ENCODE results near the gene ACER3.

DNA sequence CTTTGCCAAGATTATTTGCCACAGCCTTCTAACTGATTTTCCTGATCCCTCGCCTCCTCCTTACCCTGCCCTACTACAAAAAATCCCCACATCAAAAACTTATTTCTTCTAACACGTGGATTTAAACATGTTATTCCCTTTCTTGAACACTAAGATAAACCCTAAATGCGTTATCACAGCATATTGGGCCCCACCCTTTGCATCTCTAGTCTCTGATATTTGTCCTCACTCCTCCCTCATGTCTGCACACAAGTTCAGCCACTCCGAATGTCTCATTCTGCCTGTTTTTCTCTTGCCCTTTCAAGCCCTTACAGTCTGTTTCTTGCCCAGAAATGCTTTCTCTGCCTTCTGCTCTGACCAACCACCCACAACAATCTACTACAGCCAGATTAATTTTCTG lies 10.6 kb upstream of the ACER3 start:
- TF ChIP-seq EZH2 (IDR thresholded peaks at IDR 0.05; ENCODE audit: low read depth, unreplicated experiment): no peak
- TF ChIP-seq, protein P1, sequence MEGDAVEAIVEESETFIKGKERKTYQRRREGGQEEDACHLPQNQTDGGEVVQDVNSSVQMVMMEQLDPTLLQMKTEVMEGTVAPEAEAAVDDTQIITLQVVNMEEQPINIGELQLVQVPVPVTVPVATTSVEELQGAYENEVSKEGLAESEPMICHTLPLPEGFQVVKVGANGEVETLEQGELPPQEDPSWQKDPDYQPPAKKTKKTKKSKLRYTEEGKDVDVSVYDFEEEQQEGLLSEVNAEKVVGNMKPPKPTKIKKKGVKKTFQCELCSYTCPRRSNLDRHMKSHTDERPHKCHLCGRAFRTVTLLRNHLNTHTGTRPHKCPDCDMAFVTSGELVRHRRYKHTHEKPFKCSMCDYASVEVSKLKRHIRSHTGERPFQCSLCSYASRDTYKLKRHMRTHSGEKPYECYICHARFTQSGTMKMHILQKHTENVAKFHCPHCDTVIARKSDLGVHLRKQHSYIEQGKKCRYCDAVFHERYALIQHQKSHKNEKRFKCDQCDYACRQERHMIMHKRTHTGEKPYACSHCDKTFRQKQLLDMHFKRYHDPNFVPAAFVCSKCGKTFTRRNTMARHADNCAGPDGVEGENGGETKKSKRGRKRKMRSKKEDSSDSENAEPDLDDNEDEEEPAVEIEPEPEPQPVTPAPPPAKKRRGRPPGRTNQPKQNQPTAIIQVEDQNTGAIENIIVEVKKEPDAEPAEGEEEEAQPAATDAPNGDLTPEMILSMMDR (conservative IDR thresholded peaks at IDR 0.05; ENCODE audit: low read depth in 2 of 2): no peak
- no peak for TF ChIP-seq JUNB (IDR thresholded peaks at IDR 0.05; ENCODE audit: unreplicated experiment)
- TF ChIP-seq, protein P2, sequence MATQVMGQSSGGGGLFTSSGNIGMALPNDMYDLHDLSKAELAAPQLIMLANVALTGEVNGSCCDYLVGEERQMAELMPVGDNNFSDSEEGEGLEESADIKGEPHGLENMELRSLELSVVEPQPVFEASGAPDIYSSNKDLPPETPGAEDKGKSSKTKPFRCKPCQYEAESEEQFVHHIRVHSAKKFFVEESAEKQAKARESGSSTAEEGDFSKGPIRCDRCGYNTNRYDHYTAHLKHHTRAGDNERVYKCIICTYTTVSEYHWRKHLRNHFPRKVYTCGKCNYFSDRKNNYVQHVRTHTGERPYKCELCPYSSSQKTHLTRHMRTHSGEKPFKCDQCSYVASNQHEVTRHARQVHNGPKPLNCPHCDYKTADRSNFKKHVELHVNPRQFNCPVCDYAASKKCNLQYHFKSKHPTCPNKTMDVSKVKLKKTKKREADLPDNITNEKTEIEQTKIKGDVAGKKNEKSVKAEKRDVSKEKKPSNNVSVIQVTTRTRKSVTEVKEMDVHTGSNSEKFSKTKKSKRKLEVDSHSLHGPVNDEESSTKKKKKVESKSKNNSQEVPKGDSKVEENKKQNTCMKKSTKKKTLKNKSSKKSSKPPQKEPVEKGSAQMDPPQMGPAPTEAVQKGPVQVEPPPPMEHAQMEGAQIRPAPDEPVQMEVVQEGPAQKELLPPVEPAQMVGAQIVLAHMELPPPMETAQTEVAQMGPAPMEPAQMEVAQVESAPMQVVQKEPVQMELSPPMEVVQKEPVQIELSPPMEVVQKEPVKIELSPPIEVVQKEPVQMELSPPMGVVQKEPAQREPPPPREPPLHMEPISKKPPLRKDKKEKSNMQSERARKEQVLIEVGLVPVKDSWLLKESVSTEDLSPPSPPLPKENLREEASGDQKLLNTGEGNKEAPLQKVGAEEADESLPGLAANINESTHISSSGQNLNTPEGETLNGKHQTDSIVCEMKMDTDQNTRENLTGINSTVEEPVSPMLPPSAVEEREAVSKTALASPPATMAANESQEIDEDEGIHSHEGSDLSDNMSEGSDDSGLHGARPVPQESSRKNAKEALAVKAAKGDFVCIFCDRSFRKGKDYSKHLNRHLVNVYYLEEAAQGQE (IDR thresholded peaks at IDR 0.05; ENCODE audit: unreplicated experiment): no peak
- TF ChIP-seq POLR2AphosphoS5 (IDR thresholded peaks at IDR 0.05; ENCODE audit: low read depth): no peak
- no peak for TF ChIP-seq EZH2phosphoT487 (IDR thresholded peaks at IDR 0.05; ENCODE audit: unreplicated experiment)
- no peak for TF ChIP-seq CREB1 (CRISPR knock-in tag; IDR thresholded peaks at IDR 0.05; ENCODE audit: low read depth)
- TF ChIP-seq STAT1 (IDR thresholded peaks at IDR 0.05; ENCODE audit: unreplicated experiment): no peak
- TF ChIP-seq, protein P3, sequence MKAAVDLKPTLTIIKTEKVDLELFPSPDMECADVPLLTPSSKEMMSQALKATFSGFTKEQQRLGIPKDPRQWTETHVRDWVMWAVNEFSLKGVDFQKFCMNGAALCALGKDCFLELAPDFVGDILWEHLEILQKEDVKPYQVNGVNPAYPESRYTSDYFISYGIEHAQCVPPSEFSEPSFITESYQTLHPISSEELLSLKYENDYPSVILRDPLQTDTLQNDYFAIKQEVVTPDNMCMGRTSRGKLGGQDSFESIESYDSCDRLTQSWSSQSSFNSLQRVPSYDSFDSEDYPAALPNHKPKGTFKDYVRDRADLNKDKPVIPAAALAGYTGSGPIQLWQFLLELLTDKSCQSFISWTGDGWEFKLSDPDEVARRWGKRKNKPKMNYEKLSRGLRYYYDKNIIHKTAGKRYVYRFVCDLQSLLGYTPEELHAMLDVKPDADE (IDR thresholded peaks at IDR 0.05): no peak
- TF ChIP-seq NANOG (IDR thresholded peaks at IDR 0.05; ENCODE audit: borderline replicate concordance): no peak
